Measurements from ENCODE around the gene C4BPA.

C4BPA gene

DNA sequence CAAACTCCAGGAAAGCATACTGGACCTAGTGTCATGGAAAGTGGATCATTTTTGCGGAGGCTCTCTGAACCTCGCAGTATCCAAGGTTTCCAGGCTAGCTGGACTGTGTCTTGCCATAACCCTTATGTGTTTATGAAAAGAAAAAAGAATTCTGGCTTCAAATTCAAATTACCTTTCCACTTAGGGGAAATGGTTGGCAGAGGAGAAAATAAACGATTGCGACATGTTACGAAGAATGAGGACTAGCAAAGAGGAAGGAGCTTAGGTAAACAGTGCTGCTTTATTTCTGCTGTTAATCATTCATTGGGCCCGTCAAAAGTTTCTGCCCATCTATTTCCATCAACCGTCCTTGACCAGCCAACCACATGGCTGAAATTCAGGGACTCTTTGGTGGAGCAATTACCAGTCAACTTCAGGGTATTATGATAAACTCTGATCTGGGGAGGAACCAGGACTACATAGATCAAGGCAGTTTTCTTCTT, at the start of gene C4BPA:
TSS of gene C4BPA (plus strand) at position 342 of the 482 bp plus-strand sequence. CDS start 8,793 bp downstream, outside the sequence.
- Mint-ChIP-seq H3K36me3 (ENCODE audit: low read depth) (no peaks in the 10 kb centered on the region), H3K9me3 (peaks cover 3% of the 10 kb centered on the region), H3K4me3 (no peak within 1 kb of the TSS), H3K27me3 (ENCODE audit: low read depth, poor library complexity) (peaks cover 11% of the 10 kb centered on the region), H3K27ac (no peak within 1 kb of the TSS), H3K4me1 (peaks cover 10% of the 10 kb centered on the region)
- DNase-seq, result no peak
- TF ChIP-seq, protein P1, sequence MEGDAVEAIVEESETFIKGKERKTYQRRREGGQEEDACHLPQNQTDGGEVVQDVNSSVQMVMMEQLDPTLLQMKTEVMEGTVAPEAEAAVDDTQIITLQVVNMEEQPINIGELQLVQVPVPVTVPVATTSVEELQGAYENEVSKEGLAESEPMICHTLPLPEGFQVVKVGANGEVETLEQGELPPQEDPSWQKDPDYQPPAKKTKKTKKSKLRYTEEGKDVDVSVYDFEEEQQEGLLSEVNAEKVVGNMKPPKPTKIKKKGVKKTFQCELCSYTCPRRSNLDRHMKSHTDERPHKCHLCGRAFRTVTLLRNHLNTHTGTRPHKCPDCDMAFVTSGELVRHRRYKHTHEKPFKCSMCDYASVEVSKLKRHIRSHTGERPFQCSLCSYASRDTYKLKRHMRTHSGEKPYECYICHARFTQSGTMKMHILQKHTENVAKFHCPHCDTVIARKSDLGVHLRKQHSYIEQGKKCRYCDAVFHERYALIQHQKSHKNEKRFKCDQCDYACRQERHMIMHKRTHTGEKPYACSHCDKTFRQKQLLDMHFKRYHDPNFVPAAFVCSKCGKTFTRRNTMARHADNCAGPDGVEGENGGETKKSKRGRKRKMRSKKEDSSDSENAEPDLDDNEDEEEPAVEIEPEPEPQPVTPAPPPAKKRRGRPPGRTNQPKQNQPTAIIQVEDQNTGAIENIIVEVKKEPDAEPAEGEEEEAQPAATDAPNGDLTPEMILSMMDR (IDR thresholded peaks at IDR 0.05), result no peak

DNA sequence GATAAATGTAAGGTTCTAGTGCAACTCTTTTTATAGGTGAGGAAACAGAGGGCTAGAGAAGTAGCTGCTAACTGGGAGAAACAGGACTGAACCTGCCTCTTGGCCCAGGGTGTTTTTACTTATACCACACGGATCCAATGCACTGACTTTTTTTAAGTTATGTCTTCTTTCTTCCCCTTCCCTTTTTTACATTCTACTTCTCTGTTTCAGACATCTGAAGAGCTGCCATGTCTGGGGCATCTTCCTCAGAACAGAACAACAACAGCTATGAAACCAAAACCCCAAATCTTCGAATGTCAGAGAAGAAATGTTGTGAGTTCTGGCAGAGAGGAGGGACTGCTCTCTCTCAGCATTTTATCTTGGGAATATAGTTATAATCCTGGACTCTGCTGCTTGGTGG, 49.5 kb upstream of the C4BPA start:
- no peak for DNase-seq
- H3K4me3 Mint-ChIP-seq, result peak overlapping the region; percentile 37
- H3K27ac Mint-ChIP-seq, result no peak overlapping the region
- H3K4me1 Mint-ChIP-seq, result peaks cover 42% of the 10 kb centered on the region
- no peaks in the 10 kb centered on the region for H3K36me3 Mint-ChIP-seq (ENCODE audit: low read depth)
- TF ChIP-seq, protein P1 (IDR thresholded peaks at IDR 0.05), result no peak
- peaks cover 30% of the 10 kb centered on the region for H3K27me3 Mint-ChIP-seq (ENCODE audit: low read depth, poor library complexity)
- peaks cover 10% of the 10 kb centered on the region for H3K9me3 Mint-ChIP-seq

DNA sequence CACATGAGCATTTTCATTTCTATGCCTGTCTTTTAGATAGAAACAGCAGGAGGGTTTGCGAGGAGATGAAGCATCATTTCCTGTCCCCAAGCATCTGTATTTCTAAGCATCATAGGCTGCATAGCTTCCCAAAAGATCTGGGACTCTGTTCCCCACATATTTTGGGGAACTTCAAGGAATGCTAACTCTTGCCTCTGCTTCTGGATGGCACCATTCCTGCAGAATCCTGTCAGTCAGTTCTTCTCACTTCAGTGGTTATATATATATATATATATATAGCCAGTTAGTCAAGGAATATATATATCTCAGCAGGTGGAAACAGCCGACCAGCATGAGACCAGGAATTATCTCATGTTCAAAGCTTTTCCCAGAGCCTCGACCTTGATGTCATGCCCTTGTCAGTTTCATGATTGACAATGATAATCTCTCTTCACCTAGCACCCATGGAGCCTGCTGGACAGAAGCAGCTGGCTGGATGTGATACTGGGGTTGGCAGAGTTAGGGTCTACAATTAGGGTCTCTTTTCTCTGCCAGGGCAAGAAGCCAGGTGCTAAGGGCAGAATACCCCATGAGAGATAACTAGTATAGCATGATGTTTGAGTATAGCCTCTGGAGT, 48.5 kb upstream of the C4BPA start:
- Mint-ChIP-seq H3K4me3 (no peak overlapping the region), H3K4me1 (peaks cover 43% of the 10 kb centered on the region), H3K27ac (no peak overlapping the region), H3K36me3 (ENCODE audit: low read depth) (no peaks in the 10 kb centered on the region), H3K9me3 (peaks cover 10% of the 10 kb centered on the region), H3K27me3 (ENCODE audit: low read depth, poor library complexity) (peaks cover 30% of the 10 kb centered on the region)
- TF ChIP-seq, protein P1 (IDR thresholded peaks at IDR 0.05), result no peak
- no peak for DNase-seq

DNA sequence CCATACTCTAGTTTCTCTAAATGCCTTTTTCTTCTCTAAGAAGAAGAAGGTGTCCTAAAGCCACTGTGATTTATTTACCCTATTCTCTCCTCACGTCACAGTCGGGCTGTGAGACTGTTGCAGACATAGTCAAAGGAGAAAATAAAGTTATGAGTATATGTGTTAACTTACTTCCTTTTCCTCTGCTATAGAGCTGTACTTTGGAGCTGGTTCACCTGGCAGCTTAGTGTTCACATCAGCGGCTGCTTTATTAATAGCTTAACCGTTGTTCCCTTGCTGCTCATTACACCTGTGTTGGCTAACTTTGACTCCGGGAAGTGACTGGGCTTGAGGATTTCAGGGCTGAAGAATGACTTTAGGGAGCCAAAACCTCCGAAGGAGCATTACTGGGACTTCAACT, 47.4 kb upstream of the C4BPA start:
- Mint-ChIP-seq H3K27me3 (ENCODE audit: low read depth, poor library complexity) (peaks cover 30% of the 10 kb centered on the region), H3K4me1 (peaks cover 35% of the 10 kb centered on the region), H3K27ac (no peak overlapping the region), H3K36me3 (ENCODE audit: low read depth) (no peaks in the 10 kb centered on the region), H3K4me3 (no peak overlapping the region), H3K9me3 (peaks cover 7% of the 10 kb centered on the region)
- TF ChIP-seq, protein P1 (IDR thresholded peaks at IDR 0.05), result no peak
- DNase-seq, result no peak

DNA sequence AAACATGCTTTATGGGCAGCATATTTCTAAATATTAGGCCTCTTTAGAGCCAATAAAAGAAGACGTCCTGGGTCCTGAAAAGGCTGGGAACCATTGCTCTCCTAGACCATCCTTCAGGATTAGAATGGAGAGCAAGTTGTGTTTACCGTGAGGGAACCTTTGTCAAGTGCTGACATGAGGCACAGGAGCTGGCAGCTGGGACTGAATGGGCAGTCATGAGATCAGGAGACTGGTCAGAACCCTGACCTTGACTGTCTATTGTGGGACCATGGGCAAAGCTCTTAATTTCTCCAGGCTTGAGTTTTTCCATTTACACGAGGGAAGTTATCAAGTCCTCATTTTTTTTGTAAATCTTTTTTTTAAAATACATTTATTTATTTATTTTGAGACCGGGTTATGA, 45.8 kb upstream of the C4BPA start:
- Mint-ChIP-seq H3K27ac (no peak overlapping the region), H3K36me3 (ENCODE audit: low read depth) (no peaks in the 10 kb centered on the region), H3K4me3 (no peak overlapping the region), H3K27me3 (ENCODE audit: low read depth, poor library complexity) (peaks cover 24% of the 10 kb centered on the region), H3K9me3 (no peaks in the 10 kb centered on the region), H3K4me1 (peaks cover 20% of the 10 kb centered on the region)
- TF ChIP-seq, protein P1 (IDR thresholded peaks at IDR 0.05), result no peak
- DNase-seq, result no peak
